Fibroblast of peridontal ligament (primary cell): Measurements from ENCODE around the gene MAP2K7.
"Not testable (repeated sequence)": the region's sequence is repeated elsewhere in the genome, so short reads cannot be mapped to it uniquely, and the experiment has no call there.

ENCODE experiments used
- DNase-seq: peaks from one replicate; pipeline ENCODE4 v3.0.0-alpha.2; 2010; ENCODE audit errors: extremely low read depth

Gene MAP2K7

GRCh38 chr19:7919610-7920518, 16.2 kb downstream of the MAP2K7 start, which contains the start of gene SNAPC2:
TSS of gene SNAPC2 (plus strand) at chr19:7920338. CDS start at chr19:7920367, 29 bp downstream.
- DNase-seq, result peak; percentile 92

- DNase-seq, result peak; percentile 96
These were observed 17.0 kb downstream of the MAP2K7 start for GRCh38 chr19:7920519-7921301.

GRCh38 chr19:7921302-7921966, 17.8 kb downstream of the MAP2K7 start:
- DNase-seq, result no peak

GRCh38 chr19:7921967-7922835, 18.5 kb downstream of the MAP2K7 start:
- DNase-seq, result no peak

GRCh38 chr19:7922836-7923195, 19.1 kb downstream of the MAP2K7 start:
- DNase-seq, result no peak

- DNase-seq, result no peak
These were observed 19.9 kb downstream of the MAP2K7 start for GRCh38 chr19:7923295-7924191.

- DNase-seq, result no peak
These were observed 20.6 kb downstream of the MAP2K7 start for GRCh38 chr19:7924241-7924640.

GRCh38 chr19:7924651-7925170, 21.0 kb downstream of the MAP2K7 start:
- no peak for DNase-seq

GRCh38 chr19:7925171-7925851, 21.6 kb downstream of the MAP2K7 start:
- peak; percentile 50 for DNase-seq

GRCh38 chr19:7926021-7926726, 22.5 kb downstream of the MAP2K7 start, which contains the start of gene CTXN1:
TSS of gene CTXN1 (minus strand) at chr19:7926135. CDS start at chr19:7925538, 597 bp downstream.
- DNase-seq, result peak; percentile 12

GRCh38 chr19:7926727-7927604, 23.3 kb downstream of the MAP2K7 start:
- DNase-seq, result no peak

- DNase-seq, result no peak
These were observed 24.1 kb downstream of the MAP2K7 start for GRCh38 chr19:7927605-7928333.

GRCh38 chr19:7928334-7928706, 24.6 kb downstream of the MAP2K7 start:
- DNase-seq, result no peak

- peak; percentile 86 for DNase-seq
These were observed 25.3 kb downstream of the MAP2K7 start for GRCh38 chr19:7928741-7929701.

GRCh38 chr19:7930030-7930429, 26.4 kb downstream of the MAP2K7 start:
- not testable (repeated sequence) for DNase-seq

- no peak for DNase-seq
These were observed 27.1 kb downstream of the MAP2K7 start for GRCh38 chr19:7930765-7931164.
